WERI-Rb-1 (cell line): ENCODE results near the gene WDR54.

Experiments used
- DNase-seq: peaks from one replicate; pipeline ENCODE4 v3.0.0-alpha.2; 2020
- H3K27ac ChIP-seq: fragments of 250-450 bp; sonication (Bioruptor Pico); 2 replicates; pipeline ENCODE4 v1.5.1; 2020; ENCODE audit warnings: mild to moderate bottlenecking, moderate library complexity
- H3K27me3 ChIP-seq: fragments of 250-450 bp; sonication (Bioruptor Pico); 2 replicates; pipeline ENCODE4 v1.5.1; 2021; ENCODE audit warnings: mild to moderate bottlenecking, low read depth, moderate library complexity; ENCODE audit not compliant: insufficient read depth, severe bottlenecking
- H3K36me3 ChIP-seq: fragments of 250-450 bp; sonication (Bioruptor Pico); 2 replicates; pipeline ENCODE4 v1.5.1; 2020; ENCODE audit warnings: mild to moderate bottlenecking, moderate library complexity
- H3K4me3 ChIP-seq: 2 replicates; pipeline ENCODE4 v1.5.1; 2011; ENCODE audit warnings: low read depth, mild to moderate bottlenecking, control low read depth, low read length
- H3K9me3 ChIP-seq: fragments of 250-450 bp; sonication (Bioruptor Pico); 2 replicates; pipeline ENCODE4 v1.5.1; 2021; ENCODE audit warnings: mild to moderate bottlenecking, moderate library complexity; ENCODE audit not compliant: severe bottlenecking
- CTCF ChIP-seq: IDR thresholded peaks from 2 replicates; pipeline ENCODE4 v1.5.1; 2011; ENCODE audit warnings: low read depth, mild to moderate bottlenecking, control low read depth, inconsistent platforms, low read length

WDR54 gene

GRCh38 chr2:74436848-74437695 is 15.5 kb downstream of the WDR54 start:
- DNase-seq, result no peak
- Histone ChIP-seq H3K4me3 (no peak overlapping the region), H3K27ac (no peak overlapping the region), H3K27me3 (no peaks in the 10 kb centered on the region), H3K36me3 (no peaks in the 10 kb centered on the region; the same call in none of the 2 replicates), H3K9me3 (no peaks in the 10 kb centered on the region)
- no peak for TF ChIP-seq CTCF

GRCh38 chr2:74438248-74438647 is 16.7 kb downstream of the WDR54 start:
- Histone ChIP-seq H3K36me3 (no peaks in the 10 kb centered on the region; the same call in 1 of the 2 replicates), H3K27ac (no peak overlapping the region), H3K9me3 (no peaks in the 10 kb centered on the region), H3K4me3 (no peak overlapping the region), H3K27me3 (no peaks in the 10 kb centered on the region)
- TF ChIP-seq CTCF, result no peak
- no peak for DNase-seq

GRCh38 chr2:74439373-74439772 is 17.8 kb downstream of the WDR54 start:
- Histone ChIP-seq H3K9me3 (no peaks in the 10 kb centered on the region), H3K27me3 (no peaks in the 10 kb centered on the region), H3K36me3 (no peaks in the 10 kb centered on the region; the same call in 1 of the 2 replicates), H3K27ac (peak overlapping the region; percentile 90), H3K4me3 (peak overlapping the region; percentile 69)
- peak; percentile 84 for DNase-seq
- no peak for TF ChIP-seq CTCF

- Histone ChIP-seq H3K27ac (peak overlapping the region; percentile 90), H3K4me3 (peak overlapping the region; percentile 69), H3K9me3 (no peaks in the 10 kb centered on the region), H3K36me3 (no peaks in the 10 kb centered on the region; the same call in 1 of the 2 replicates), H3K27me3 (no peaks in the 10 kb centered on the region)
- DNase-seq, result peak; percentile 41
- no peak for TF ChIP-seq CTCF
Measured at GRCh38 chr2:74439803-74440377, 18.4 kb downstream of the WDR54 start.

GRCh38 chr2:74440378-74441169 is 19.0 kb downstream of the WDR54 start:
- no peaks in the 10 kb centered on the region for H3K27me3 ChIP-seq
- TF ChIP-seq CTCF, result peak; percentile 48; the same call in 1 of the 2 replicates
- no peaks in the 10 kb centered on the region for H3K9me3 ChIP-seq
- H3K27ac ChIP-seq, result peak overlapping the region; percentile 90
- DNase-seq, result peak; percentile 96
- H3K4me3 ChIP-seq, result peak overlapping the region; percentile 69
- no peaks in the 10 kb centered on the region; the same call in 1 of the 2 replicates for H3K36me3 ChIP-seq
